Daoy (cell line): ENCODE data around the gene COG6. TPM values are rescaled to one million over a fixed set of nuclear protein-coding genes. Genes with fewer than 3 reads are reported as not detected.

Source experiments
- DNase-seq: peaks from one replicate; pipeline ENCODE4 v3.0.0-alpha.2; 2015; ENCODE audit warnings: low read depth
- total RNA-seq: library from RNA; depleted of rRNA; stranded (reverse); fragments of >200 nt; shearing (Covaris generic); gene quantifications from 2 replicates; pipeline ENCODE4 v1.2.3, GENCODE V29; 2014; rRNA removed

Gene COG6
- total RNA-seq, 1 experiment from 2014 or later: 15.7 TPM

DNA sequence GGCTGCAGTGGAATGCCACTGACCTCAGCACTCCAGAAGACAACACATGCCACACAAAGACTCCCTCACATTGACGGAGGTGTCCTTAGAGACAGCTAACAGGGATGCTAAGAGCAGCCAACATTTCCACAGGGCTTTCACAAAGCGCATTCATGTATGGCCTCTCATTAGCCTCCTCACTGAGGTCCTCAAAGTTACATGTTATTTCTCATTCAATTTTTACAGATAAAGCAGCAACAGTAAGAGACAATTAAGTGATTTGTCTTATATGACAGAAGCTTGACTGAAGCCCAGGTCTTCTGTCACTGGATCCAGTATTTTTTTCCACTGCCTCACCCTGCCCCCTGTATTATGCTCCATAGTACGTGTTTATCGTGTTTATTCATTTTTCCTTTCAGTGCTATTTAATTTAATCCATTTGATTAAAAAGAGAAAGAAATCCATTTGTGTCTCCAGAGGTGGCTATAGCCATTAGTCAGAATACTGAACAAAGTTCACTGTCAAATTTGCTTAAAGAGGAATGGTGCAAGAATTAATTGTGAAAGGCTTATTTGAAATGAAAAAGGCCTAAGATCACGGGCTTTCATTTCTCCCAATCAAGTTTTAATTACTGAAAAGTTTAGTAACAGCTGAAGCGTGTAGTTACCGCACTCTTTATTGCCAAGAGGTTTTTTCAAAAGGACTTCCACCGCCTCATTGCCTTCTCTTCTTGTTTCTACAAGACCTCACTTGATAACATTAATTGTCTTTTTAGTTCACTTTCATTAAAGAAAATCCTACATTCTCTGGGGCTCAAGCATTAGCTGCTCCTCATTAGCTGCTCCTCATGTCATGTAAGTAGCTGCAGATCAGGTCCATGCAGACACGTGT lies 115.0 kb downstream of the COG6 start:
- no peak for DNase-seq

DNA sequence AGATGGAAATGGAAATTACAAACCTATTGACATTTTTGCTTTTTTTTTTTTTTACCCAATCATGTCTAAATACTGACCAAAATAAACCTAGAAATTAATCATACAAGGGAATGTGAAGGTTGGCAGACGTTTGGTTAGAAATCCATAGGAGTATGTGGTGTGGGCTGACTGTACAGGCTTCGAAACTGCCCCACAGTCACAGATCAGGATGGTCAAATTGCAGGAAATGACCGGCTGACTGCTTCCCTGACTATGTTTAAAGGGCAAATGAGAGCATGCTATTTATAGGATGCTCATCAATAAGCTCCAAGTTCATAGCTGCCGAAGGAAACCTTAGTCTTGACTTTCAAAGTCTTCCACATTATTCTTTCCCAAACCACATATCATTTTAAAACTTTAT lies 118.4 kb downstream of the COG6 start:
- peak; percentile 11 for DNase-seq

- peak; percentile 57 for DNase-seq
Measured at GRCh38 chr13:39776439-39776838, 121.0 kb downstream of the COG6 start.

GRCh38 chr13:39777021-39777420 lies 121.6 kb downstream of the COG6 start:
- DNase-seq: no peak

- DNase-seq: peak; percentile 63
Measured at GRCh38 chr13:39777527-39778061, 122.1 kb downstream of the COG6 start.

DNA sequence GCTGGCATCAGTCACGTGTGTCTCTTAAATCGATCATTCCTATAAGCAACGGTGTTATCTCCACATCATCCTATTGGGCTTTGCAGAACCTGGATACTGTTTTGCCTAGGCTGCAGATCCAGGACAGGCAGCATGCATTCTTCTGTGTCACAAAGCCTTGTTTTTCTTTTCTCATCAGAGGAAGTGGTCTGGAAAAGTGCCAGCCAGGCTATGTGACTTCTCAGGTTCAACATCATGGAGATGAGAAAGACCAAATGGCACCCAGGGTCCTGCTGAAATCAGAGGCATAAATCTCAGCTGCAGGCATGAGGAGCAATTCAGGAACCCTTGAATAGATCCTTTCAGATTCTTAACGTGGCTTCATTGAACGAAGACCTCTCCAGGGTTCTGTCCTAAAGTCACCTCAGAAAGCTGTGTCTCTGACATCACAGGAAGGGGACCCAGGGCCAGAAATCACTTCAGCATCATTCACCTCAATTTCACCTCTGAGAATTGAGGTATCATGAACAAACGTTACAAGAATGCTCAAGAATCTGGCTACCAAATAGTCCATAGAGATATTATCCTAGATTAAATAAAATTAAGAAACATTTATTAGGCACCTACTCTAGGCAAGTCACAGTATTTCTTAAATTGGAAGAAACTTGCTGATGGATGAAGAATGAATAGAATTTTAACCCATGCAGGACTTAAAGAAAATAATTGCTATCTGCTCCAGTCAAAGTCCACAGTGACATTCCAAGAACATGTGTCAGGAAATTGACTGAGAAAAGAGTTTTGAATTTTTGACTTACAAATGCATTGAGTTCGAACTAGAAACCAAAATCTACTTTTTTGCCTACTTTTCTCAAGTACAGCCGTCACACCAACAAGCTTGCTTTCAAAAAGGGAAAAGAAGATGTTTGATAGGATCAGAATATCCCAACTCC lies 124.1 kb downstream of the COG6 start:
- DNase-seq: peak; percentile 54

GRCh38 chr13:39780711-39781110 lies 125.2 kb downstream of the COG6 start:
- DNase-seq: no peak

DNA sequence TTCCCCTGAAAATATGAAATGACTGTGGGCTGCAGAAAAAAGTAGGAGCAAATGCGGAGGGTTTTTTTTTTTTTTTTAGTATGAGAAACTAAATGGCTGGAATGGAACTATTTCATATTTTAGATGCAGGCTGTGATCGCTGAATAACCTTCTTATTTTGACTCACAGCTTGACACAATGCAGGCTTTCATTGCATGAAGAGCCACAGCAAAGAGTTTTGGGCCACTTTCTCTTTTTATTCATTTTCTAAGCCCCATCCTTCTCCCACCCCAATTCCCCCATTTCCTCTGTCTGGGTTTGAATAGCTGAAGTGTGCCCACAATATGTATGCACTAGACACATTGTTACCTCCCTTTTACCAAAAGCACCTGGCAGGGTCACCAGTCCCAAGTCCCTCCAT lies 125.9 kb downstream of the COG6 start:
- no peak for DNase-seq

GRCh38 chr13:39783051-39783450 lies 127.6 kb downstream of the COG6 start:
- no peak for DNase-seq

- no peak for DNase-seq
Measured at GRCh38 chr13:39784347-39784746, 128.9 kb downstream of the COG6 start.

DNA sequence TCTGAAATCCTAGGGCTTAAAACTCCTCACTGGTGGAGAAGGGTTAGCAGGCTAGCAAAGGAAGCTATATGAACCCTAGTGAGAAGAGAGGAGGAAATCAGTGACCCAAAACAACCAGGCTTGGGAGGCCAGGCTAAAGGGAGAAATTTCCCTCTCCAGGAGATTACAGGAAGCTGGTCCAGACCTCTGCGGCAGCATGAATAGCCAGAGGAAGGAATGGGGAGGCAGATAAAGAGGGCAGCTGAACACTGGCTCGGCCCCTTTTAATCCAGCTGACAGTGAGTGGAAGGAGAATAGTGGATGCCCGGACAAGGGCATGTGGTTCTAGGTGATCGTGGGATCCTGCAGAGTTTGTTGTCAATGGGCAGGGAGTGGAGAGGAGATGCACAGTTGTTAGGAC lies 130.6 kb downstream of the COG6 start:
- no peak for DNase-seq

DNA sequence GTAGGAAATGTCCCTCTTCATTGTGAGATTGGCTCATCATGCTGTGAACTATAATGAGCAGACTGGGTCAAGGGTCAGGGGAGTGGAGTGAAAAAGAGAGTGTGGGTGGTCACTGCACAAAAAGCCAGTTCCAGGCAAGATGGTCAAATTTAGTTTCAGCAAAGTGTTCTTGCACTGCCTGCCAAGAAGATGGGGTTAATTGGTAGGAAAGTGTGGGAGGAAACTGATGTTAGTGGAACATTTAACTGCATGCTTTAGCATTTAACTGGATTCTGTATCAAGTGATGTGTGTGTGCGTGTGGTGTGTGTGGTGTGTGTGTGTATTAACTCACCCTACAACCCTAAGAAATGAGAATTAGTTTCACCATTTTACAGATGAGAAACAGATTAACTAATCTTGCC lies 131.6 kb downstream of the COG6 start:
- no peak for DNase-seq

DNA sequence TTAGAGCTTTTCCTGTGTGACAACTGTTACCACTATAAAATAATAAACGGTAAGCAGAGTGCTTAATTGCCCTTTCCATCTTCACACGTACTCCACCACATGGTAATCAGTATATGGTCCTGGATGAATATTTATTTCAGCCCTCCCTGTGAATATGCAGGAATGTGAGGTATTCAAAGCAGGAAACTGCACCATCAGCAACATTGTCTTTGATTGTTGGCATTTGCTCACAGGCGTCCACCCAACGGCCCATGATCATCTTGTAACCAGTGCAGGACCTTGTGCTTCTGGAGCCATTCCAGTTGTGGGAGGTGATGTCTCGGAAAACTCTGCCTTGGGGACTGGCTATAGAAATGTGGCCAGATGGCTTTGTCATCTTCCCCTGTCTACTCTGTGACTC lies 132.6 kb downstream of the COG6 start:
- no peak for DNase-seq

DNA sequence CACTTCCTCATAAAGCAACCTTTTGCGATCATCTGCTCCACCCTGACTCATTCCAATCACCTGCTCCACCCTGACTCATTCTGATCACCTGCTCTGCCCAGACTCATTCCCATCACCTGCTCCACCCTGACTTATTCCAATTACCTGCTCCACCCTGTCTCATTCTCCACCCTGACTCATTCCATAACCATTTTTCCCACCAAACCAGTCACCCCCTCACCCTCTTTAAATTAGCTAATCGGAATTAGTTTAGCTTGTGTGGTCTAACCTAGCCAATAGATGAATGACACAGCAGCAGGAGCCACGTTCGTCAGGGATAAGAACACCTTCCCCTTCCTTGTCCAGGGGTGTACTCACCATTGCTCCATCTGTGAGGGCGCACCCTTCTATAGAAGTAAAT lies 134.0 kb downstream of the COG6 start:
- no peak for DNase-seq

Other genes starting within 250 kb of the COG6 start
- 12.7 and 13.5 TPM in 2 replicates for gene LHFPL6, start 52.5 kb upstream of the COG6 start, total RNA-seq